ENCODE data around the gene KDM1B. TPM values are rescaled to one million over a fixed set of nuclear protein-coding genes. Genes with fewer than 3 reads are reported as not detected.
"Not testable (repeated sequence)": the region's sequence is repeated elsewhere in the genome, so short reads cannot be mapped to it uniquely, and the experiment has no call there.

KDM1B gene
- total RNA-seq, 4 donors from 2014 or later = 23.5 to 27.9 (median 24.5) TPM

- no peak overlapping the region for H3K4me3 ChIP-seq (ENCODE audit: low read depth, poor library complexity, severe bottlenecking)
- intact Hi-C loops (cut with DNase I; ENCODE audit: low total_unique reads) = no loop called here
- no peak for DNase-seq (ENCODE audit: low spot score in 2 of 2)
- WGBS, 2 donors = 81 to 85% methylated on average over 4 of the region's 4 CpGs
- TF ChIP-seq CTCF (IDR thresholded peaks at IDR 0.05) = no peak
- no peak for TF ChIP-seq POLR2A (IDR thresholded peaks at IDR 0.05)
Observed at GRCh38 chr6:18165751-18166150, 10.5 kb downstream of the KDM1B start.

- no peak for DNase-seq (ENCODE audit: low spot score in 2 of 2)
- no peak overlapping the region for H3K4me3 ChIP-seq (ENCODE audit: low read depth, poor library complexity, severe bottlenecking)
- TF ChIP-seq POLR2A (IDR thresholded peaks at IDR 0.05) (no peak), CTCF (IDR thresholded peaks at IDR 0.05) (no peak)
- intact Hi-C loops (cut with DNase I; ENCODE audit: low total_unique reads) = no loop called here
- 88 to 97% methylated on average over 2 of the region's 2 CpGs for WGBS, 2 donors
Observed at GRCh38 chr6:18166312-18167036, 11.3 kb downstream of the KDM1B start.

- no peak for TF ChIP-seq POLR2A (IDR thresholded peaks at IDR 0.05)
- TF ChIP-seq CTCF (IDR thresholded peaks at IDR 0.05) = no peak
- intact Hi-C loops (cut with DNase I; ENCODE audit: low total_unique reads) = no loop called here
- 97% methylated on average over 3 of the region's 3 CpGs for WGBS, 2 donors
- H3K4me3 ChIP-seq (ENCODE audit: low read depth, poor library complexity, severe bottlenecking) = no peak overlapping the region
- DNase-seq (ENCODE audit: low spot score in 2 of 2) = no peak
Observed at GRCh38 chr6:18168264-18168663, 13.0 kb downstream of the KDM1B start.

- intact Hi-C loops (cut with DNase I; ENCODE audit: low total_unique reads) = no loop called here
- no peak for DNase-seq (ENCODE audit: low spot score in 2 of 2)
- TF ChIP-seq POLR2A (IDR thresholded peaks at IDR 0.05) = no peak
- no peak for TF ChIP-seq CTCF (IDR thresholded peaks at IDR 0.05)
- WGBS, 2 donors = 58 to 61% methylated on average over 7 of the region's 7 CpGs
- H3K4me3 ChIP-seq (ENCODE audit: low read depth, poor library complexity, severe bottlenecking) = no peak overlapping the region
Observed at GRCh38 chr6:18171871-18172270, 16.6 kb downstream of the KDM1B start.

- H3K4me3 ChIP-seq (ENCODE audit: low read depth, poor library complexity, severe bottlenecking); intact Hi-C loops (cut with DNase I; ENCODE audit: low total_unique reads); DNase-seq (ENCODE audit: low spot score in 2 of 2): not testable (repeated sequence)
- 89 to 90% methylated on average over 4 of the region's 4 CpGs for WGBS, 2 donors
Observed at GRCh38 chr6:18176198-18176597, 21.0 kb downstream of the KDM1B start.

- intact Hi-C loops (cut with DNase I; ENCODE audit: low total_unique reads) = no loop called here
Observed at GRCh38 chr6:18177286-18177965, 22.2 kb downstream of the KDM1B start.

More at GRCh38 chr6:18177286-18177965, 22.2 kb downstream of the KDM1B start:
- WGBS, 2 donors = 91% methylated on average over 4 of the region's 4 CpGs
- TF ChIP-seq CTCF (IDR thresholded peaks at IDR 0.05) (no peak), POLR2A (IDR thresholded peaks at IDR 0.05) (no peak)
- no peak for DNase-seq (ENCODE audit: low spot score in 2 of 2)
- no peak overlapping the region for H3K4me3 ChIP-seq (ENCODE audit: low read depth, poor library complexity, severe bottlenecking)

Measured in lower leg skin (tissue), 4 donors.